GM11168 (cell line): ENCODE data around the gene NACA2.
"Not testable (repeated sequence)": the region's sequence is repeated elsewhere in the genome, so short reads cannot be mapped to it uniquely, and the experiment has no call there.

Experiments
- in situ Hi-C: fragments of 300-500 bp; cut with MboI; formaldehyde crosslinking; loops from one replicate; pipeline ENCODE4 v1.12.0; 2022; ENCODE audit warnings: low sequenced_read_pairs; ENCODE audit not compliant: unreplicated experiment

The NACA2 gene

DNA sequence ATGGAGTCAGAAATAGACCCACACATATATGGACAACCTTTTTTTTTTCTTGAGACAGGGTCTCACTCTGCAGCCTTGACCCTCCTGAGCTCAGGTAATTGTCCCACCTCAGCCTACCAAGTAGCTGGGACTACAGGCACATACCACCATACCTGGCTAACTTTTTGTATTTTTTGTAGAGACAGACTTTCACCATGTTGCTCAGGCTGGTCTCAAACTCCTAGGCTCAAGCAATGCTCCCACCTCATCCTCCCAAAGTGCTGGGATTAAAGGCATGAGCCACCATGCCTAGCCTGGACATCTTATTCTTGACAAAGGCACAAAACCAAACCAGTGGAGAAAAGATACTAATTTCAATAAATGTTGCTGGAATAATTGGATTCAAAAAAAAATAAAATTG is 14.7 kb upstream of the NACA2 start:
- in situ Hi-C loops, result no loop called here

DNA sequence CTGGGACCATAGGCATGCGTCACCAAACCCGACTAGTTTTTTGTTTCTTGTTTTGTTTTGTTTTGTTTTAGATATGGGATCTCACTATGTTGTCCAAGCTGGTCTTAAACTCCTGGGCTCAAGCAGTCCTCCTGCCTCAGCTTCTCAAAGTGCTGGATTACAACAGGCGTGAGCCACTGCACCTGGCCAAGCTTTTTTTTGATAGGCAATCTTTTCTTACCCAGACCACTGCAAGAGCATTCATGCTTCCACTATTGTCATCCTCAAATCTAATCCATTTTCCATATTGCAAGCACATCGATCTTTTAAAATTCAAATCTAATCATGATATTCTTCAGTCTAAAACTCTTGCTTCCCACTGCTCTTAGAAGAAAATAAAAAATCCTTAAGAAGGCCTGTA is 10.3 kb upstream of the NACA2 start:
- in situ Hi-C loops, result no loop called here

DNA sequence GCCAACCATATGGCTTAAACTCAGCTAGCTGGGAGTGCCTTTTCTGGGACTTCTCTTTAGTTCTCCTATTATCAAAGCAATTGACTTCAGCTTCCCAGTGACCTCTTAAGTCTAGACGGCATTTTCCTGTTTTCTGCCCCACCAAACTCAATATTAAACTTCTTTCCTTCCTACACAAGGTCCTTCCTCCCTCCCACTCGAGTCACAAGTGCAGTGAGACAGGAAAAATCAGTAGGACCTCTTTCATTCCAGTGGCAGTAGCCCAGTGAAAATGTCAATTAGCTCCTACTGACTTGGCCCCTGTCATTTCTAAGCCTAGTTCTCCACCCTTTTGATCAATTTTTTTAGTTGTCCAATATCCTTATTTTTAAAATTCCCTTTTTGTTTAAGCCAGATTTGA is 9.6 kb upstream of the NACA2 start:
- in situ Hi-C loops, result no loop called here

DNA sequence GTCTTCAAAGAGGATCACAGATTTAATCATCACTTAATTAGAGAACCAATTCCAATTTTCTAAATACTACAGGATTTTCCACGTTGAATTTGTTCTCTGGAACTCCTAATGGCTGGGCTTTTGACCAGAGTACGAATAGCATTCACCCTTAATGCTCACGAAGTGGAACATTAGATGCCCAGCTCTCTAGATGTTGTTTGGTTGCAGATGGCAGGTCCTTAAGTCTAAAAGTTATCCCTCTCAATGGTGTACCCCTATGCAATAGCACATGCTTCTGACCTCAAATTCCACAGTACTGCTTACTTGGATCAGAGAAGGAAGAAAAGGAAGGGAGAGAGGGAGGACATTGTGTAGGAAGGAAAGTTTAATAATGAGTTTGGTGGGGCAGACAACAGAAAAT is 8.6 kb upstream of the NACA2 start:
- in situ Hi-C loops, result no loop called here

DNA sequence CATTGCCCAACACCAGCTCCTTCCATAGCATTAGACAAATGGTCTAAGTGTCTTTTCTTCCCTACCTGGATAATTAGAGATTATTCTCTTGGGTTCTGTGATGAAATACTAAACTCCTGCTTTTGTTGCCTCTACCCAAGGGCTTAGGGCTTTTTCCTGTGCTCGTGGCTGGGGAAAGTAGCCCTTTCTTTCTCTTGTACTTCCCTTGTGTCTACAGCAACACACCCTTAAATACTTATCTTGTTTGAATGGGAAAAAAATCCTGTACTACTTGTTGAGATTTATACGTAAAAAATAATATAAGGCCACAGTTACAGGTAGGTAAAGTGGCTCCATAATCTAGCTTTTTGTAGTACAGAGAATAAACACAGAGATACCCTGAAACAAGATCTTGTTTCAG is 7.0 kb upstream of the NACA2 start:
- in situ Hi-C loops, result no loop called here

DNA sequence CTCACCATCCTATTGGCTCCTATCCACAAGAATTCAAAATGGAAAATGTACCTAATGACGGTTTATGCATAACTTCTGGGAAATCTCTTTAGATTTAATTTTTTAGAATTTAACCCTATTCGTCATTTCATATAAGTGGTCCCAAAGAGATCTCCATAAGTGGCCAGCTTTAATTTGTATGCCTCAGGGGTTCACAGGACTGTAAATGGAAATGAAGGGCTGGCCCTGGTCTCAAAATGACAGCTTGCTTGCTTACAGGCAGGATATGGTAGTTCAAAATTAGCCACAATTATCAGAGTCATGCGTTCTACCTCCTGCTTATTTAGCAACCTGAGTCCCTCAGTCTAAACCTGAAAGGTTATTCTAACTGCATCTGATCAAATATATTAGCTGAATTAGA is 6.6 kb upstream of the NACA2 start:
- in situ Hi-C loops, result no loop called here

DNA sequence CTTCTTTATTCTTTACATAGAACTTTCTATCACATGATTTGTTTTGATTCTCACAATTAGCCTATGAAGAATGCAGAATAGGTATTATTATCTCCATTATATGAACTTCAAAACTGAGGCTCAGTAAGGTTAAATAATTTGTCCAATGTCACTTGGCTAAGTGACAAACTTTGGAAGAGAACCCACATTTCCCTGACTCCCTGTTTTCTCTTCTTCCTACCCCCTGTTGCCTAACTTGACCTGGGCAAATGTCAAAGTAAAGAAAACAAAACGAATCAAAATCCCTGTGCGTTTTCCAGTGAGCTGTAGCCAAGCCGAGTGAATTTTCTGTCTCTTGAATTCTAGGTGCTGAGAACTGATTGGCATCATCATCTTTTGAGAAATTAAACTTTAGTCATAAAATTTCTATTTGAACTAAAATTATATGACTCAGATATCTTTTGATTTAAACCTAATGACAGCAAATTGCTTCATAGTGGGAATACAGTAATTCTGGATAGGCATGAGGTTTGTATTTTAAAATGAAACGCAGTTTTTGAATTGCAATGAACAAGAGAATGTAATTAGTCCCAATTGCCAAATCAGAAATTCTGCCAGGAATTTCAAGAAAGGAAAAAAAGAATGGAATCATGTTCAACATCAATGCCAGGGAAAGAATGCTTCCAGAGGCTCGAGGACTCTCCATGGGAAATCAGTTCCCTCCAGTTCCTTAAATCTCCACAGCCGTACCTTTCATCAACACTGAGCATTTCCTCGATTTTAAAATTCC is 4.6 kb upstream of the NACA2 start:
- in situ Hi-C loops, result no loop called here

DNA sequence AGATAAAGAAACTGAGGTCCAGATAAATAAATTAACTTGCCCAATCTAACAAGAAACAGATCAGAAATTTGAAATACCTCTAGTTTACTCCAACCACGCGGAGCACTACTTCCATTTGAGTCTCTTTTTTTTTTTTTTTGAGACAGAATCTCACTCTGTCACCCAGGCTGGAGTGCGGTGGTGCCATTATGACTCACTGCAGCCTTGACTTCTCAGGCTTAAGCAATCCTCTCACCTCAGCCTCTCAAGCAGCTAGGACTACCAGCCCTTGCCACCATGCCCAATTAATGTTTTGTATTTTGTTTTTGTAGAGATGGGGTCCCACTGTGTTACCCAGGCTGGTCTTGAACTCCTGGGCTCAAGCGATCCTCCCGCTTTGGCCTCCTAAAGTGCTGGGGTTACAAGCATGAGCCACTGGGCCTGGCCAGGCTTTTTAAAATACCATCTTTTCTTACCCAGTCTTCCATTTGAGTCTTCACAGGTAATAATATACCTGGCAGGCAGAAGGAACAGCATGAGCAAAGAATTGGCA is 3.3 kb upstream of the NACA2 start:
- in situ Hi-C loops, result no loop called here

DNA sequence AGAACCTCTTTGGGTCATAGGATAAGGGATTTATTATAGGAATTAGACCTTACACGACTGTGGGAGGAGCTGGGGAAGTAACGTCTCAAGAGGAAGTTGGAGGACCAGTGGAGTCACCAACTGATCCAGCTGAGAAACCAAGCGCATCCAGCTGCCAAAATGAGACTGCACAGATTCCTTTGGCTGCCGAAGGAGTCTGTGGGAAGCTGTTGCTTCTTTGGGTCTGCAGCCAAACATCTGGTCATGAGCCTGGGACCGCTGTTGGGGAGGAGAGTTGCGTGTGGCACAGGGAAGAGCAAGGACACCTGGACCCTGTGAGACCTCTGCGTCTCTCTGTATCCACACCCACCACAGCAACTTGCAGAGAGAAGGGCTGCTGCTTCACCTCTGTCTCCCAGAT is 2.4 kb upstream of the NACA2 start:
- in situ Hi-C loops, result no loop called here

DNA sequence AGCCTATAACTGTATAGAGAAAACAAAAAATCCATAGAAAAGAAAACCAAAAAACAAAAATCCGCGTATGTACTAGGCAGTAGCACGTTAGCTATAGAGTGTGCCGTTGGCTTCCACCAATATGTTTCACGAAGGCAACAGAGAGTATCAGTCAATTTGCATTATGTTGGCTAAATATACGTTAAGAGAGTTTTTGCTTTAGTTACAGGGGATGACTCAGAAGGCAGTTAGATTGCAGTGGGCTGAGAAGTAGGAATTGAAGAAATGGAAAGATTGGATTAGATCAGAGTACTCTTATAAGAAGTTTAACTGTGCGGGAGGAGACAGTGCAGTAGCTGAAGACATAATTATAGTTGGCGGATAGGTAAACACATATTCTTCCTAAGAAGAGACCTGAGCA is 911 bp upstream of the NACA2 start:
- in situ Hi-C loops, result no loop called here

DNA sequence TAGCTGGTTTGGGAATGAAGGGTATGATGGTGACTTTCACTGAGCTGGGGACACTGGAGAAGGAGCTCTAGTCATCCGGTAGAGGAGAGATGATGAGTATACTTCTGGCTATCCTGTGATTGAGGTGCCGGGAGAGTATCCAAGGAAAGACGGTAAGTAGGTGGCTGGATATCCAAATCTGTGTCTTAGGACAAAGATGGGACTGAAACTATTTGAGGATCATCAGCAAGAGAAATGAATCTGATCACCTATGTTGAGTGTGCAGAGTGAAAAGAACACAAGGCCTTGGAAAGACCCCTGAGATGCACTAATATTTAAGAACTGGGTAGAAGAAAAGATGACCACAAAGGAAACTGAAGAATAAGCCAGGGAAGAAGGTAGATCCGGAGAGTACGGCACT is 1.0 kb downstream of the NACA2 start:
- in situ Hi-C loops, result no loop called here

DNA sequence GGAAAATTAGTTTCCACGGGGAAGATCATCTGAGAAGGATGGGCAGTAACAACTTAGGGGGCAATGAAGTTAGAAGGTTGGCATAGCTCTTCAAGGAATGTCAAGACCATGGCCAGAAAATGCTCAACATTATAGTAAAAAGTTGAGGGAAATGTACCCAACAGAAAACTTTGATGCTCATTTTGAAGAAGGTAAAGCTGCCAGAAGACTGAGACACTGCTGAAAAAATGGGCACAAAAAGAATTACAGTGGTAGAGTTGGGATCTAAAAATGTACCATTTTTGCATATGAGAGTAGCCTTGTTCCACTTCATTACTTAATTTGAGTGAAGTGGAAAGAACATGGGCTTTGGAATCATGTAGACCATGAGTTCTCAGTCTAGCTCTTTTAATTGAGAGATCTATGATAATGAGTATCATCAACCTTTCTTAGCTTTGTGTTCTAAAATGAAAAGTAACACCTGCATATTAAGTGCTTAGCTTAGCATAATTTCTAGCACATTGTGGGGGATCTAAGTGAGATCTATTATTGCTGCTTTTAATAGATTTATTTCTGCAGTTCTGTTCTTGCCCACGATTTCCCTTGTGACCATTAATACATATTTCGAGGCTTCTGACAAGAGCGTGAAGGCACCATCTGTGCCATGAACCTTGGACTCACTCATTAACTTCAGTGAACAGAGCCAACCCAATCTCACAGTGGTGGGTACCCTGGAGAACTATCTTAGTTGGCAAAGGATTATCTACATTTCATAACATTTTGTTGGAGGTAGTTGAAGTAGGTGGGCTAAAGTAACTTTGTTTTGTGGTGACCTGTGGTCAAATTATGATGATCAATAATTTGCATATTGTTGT is 3.0 kb downstream of the NACA2 start:
- in situ Hi-C loops, result no loop called here

DNA sequence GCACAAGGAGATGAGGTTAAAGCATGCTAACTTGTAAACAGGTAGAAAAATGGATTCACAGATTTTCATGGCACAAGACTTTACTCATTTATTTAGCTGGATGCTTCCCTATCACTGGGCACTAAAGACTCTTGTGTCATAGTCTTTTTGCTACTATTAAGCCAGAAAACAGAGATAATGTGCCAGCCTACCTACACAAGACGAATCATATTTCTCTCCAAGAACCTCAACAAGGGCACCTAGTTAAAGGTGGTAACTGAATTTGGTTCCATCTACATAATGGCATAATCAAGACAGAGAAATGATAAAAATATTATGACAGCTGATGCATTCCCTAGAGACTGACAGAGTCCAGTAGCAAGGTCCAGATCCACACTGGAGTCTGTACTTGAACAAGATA is 3.8 kb downstream of the NACA2 start:
- in situ Hi-C loops, result no loop called here

DNA sequence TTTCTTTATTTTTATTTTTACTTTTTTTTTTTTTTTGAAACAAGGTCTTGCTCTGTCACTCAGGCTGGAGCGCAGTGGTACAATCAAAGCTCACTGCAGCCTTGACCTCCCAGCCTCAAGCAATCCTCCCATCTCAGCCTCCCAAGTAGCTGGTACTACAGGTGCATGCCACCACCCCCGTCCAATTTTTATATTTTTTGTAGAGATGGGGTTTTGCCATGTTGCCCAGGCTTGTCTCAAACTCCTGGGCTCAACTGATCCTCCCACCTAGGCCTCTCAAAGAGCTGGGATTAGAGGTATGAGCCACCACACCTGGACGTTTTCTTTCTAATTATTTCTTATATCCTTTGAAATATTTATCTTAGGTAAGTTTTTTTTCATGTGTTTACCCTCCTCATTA is 4.4 kb downstream of the NACA2 start:
- in situ Hi-C loops, result not testable (repeated sequence)

DNA sequence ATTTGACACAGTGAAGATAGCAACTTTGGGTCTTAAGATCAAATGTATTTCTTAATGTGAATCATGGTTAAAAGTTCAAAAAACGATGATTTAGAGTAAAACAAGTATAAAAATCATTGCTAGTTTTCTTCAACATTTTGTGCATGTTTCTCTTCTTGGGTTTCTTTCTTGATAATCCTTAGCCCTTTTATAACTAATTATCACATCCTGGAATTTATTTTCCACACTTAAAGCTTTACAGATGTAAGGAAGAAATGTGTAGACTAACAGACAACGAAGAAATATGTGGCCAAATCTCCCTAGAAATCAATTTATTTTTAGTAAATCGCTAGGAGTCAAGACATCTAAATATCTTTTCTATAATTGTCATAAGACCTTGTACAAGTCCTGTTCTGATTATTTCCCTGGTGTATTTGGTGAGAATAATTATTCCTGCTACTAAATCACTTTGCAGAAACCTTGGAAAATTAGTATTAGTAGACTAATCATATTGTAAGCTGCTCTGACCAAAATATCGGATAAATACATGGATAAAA is 4.9 kb downstream of the NACA2 start:
- in situ Hi-C loops, result no loop called here

DNA sequence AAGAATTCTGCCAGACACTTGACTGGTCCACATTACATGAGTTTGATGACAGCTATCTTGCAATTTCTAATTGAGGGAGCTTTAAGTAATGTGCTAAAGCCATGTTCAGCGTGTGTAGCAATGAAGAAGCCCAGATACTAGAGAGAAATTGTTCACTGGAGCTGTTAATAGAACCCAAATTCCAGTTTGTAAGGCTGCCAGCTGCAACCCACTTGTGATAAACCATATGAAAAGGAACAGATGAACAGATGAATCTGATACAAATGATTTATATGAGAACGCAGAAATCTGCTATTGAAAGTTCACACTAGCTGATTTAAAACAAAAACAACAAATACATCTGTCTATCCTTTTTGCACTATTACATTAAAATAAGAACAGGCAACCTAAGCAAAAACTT is 6.2 kb downstream of the NACA2 start:
- in situ Hi-C loops, result no loop called here

DNA sequence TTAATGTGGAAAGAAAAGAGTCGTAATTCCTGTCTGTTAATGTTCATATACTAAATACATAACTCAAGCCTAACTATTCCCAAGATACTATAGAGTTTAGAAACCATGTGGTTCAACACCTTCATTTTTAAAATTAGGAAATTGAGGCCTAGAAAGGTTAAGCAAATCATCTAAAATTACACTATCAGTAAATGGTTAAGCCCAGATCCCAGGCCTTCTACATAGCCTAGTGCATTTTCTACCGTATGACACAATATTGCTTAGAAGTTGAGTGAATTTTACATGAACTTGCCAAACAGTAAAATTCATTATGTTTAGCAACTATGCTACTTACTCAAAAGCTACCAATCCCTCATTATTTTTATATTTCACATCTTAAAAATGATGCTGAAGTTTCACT is 6.8 kb downstream of the NACA2 start:
- in situ Hi-C loops, result no loop called here

DNA sequence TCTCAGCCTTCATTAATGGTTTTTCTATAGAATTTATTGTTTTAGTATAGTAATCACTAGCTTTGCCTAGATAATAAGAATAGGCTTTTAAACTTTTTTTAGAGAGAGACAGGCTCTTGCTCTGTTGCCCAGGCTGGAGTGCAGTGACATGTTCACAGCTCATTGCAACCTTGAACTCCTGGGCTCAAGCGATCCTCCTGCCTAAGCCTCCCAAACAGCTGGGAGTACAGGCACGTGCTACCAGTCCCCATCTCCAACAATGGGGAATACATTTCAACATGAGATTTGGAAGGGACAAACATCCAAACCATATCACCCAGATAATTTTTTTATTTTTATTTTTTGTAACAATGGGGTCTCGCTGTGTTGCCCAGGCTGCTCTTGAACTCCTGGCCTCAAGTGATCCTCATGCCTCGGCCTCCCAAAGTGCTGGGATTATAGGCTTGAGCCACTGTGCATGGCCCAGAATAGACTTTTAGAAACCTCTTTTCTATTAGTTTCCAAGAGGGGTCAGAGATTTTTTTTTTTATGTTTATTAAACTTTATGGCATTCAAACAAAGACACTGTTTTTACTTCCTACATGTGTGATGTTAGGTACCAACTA is 7.3 kb downstream of the NACA2 start:
- in situ Hi-C loops, result no loop called here

DNA sequence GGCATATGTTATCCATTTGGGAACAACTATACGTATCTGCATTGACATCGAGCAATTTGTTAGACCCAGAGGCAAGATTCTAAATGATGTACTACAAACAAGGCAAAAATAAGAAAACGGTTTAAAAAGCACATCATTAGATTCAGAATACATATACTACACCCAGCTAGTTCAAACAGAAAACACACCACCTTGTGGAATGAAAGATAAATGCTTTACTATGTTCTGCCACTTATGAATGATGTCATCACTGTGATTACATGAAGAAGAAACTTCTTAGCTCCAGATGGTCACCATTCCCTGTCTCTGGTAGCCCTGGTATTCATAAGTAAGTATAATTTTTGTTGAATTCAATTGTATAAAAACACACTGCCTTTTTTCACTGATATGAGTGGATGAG is 7.8 kb downstream of the NACA2 start:
- in situ Hi-C loops, result no loop called here

DNA sequence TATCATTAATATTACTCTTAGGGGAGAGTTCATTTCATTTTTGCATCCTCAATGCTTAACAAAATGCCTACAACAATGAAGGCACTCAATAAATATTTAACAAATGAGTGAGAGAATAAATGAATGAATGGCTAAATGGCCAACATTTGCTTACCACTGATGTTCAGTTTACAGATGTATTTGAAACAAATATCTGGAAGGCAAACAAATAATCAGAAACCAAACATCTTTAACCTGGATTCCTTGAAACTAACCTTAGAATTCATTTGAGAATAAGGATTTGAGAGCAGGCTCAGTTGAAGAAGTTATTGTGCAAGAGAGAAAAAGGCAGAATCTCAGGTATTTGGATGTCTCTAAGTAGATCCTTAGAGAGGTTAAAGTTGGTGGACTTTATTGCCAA is 8.4 kb downstream of the NACA2 start:
- in situ Hi-C loops, result no loop called here
